LNCAP (cell line): Measurements from ENCODE around the gene SUPT4H1.
A peak's percentile ranks its signal among the peaks of the same experiment; 100 is the strongest.

ENCODE experiments used
- CTCF ChIP-seq: fragments of 450-650 bp; IDR thresholded peaks from 2 replicates; pipeline ENCODE4 v1.5.1; 2017; ENCODE audit warnings: mild to moderate bottlenecking

SUPT4H1 gene

GRCh38 chr17:58331815-58332777, 19.9 kb downstream of the SUPT4H1 start:
- no peak for TF ChIP-seq CTCF

GRCh38 chr17:58330997-58331814, 20.8 kb downstream of the SUPT4H1 start:
- TF ChIP-seq CTCF, result no peak

GRCh38 chr17:58330538-58330996, 21.4 kb downstream of the SUPT4H1 start:
- TF ChIP-seq CTCF, result no peak

- no peak; the same call in 1 of the 2 replicates for TF ChIP-seq CTCF
Measured at GRCh38 chr17:58329810-58330537, 22.0 kb downstream of the SUPT4H1 start.

GRCh38 chr17:58329035-58329809, 22.8 kb downstream of the SUPT4H1 start:
- peak; percentile 33 for TF ChIP-seq CTCF

- no peak for TF ChIP-seq CTCF
Measured at GRCh38 chr17:58328195-58329034, 23.6 kb downstream of the SUPT4H1 start, which contains the start of gene TSPOAP1. TSPOAP1 (minus strand) TSS chr17:58328795; CDS start chr17:58327920, 875 bp downstream.
